GM23338 (cell line): Measurements from ENCODE around the gene IGF2. TPM values are rescaled to one million over a fixed set of nuclear protein-coding genes. Genes with fewer than 3 reads are reported as not detected.

ENCODE experiments used
- ATAC-seq: fragments of 200-7000 bp; cut with Tn5 transposase; 3 replicates; pipeline ENCODE4 v1.9.1; 2020
- DNase-seq: peaks from one replicate; pipeline ENCODE4 v3.0.0-alpha.2; 2015; ENCODE audit warnings: low spot score
- H2AFZ ChIP-seq: fragments of 200-600 bp; sonication (generic); 2 replicates; pipeline ENCODE4 v1.8.0; 2016; ENCODE audit warnings: antibody characterized with exemption, mild to moderate bottlenecking, moderate library complexity
- H3F3A ChIP-seq: fragments of 200-600 bp; sonication (generic); replicated peaks from 2 replicates; pipeline ENCODE4 v1.8.0; 2017; ENCODE audit warnings: antibody characterized with exemption, mixed run types, low read depth
- H3K27ac ChIP-seq: fragments of 200-600 bp; sonication (generic); 2 replicates; pipeline ENCODE4 v1.6.1; 2016; ENCODE audit warnings: low read depth
- H3K27me3 ChIP-seq: fragments of 200-600 bp; sonication (generic); 2 replicates; pipeline ENCODE4 v1.8.0; 2016; ENCODE audit warnings: mild to moderate bottlenecking, mixed run types, moderate library complexity; ENCODE audit not compliant: insufficient read depth
- H3K36me3 ChIP-seq: fragments of 200-600 bp; sonication (generic); 2 replicates; pipeline ENCODE4 v1.8.0; 2016; ENCODE audit warnings: mild to moderate bottlenecking; ENCODE audit not compliant: insufficient read depth
- H3K4me1 ChIP-seq: fragments of 200-600 bp; sonication (generic); 2 replicates; pipeline ENCODE4 v1.8.0; 2016; ENCODE audit warnings: mild to moderate bottlenecking, moderate library complexity; ENCODE audit not compliant: insufficient read depth
- H3K4me2 ChIP-seq: fragments of 200-600 bp; sonication (generic); 2 replicates; pipeline ENCODE4 v1.7.1; 2017; ENCODE audit warnings: mixed run types
- H3K4me3 ChIP-seq: fragments of 200-600 bp; sonication (generic); 2 replicates; pipeline ENCODE4 v1.6.1; 2016; ENCODE audit warnings: mixed run types
- H3K79me2 ChIP-seq: fragments of 200-600 bp; sonication (generic); replicated peaks from 2 replicates; pipeline ENCODE4 v1.8.0; 2017; ENCODE audit warnings: mild to moderate bottlenecking; ENCODE audit not compliant: insufficient read depth
- H3K9me2 ChIP-seq: fragments of 200-600 bp; sonication (generic); 2 replicates; pipeline ENCODE4 v1.8.0; 2017; ENCODE audit not compliant: insufficient read depth
- H4K20me1 ChIP-seq: fragments of 200-600 bp; sonication (generic); replicated peaks from 2 replicates; pipeline ENCODE4 v1.8.0; 2017; ENCODE audit warnings: mild to moderate bottlenecking; ENCODE audit not compliant: insufficient read depth
- H3K27ac Mint-ChIP-seq: 2 replicates; pipeline ENCODE4 v1.8.0; 2020; ENCODE audit warnings: inconsistent platforms, mild to moderate bottlenecking, moderate library complexity, mixed read lengths
- H3K27me3 Mint-ChIP-seq: 3 replicates; pipeline ENCODE4 v1.8.0; 2022; ENCODE audit warnings: low read depth, mild to moderate bottlenecking, moderate library complexity, mixed read lengths, inconsistent platforms; ENCODE audit not compliant: insufficient read depth, poor library complexity
- H3K36me3 Mint-ChIP-seq: 3 replicates; pipeline ENCODE4 v1.8.0; 2021; ENCODE audit warnings: low read depth, mild to moderate bottlenecking, inconsistent platforms, moderate library complexity, mixed read lengths
- H3K4me1 Mint-ChIP-seq: 3 replicates; pipeline ENCODE4 v1.8.0; 2020; ENCODE audit warnings: mild to moderate bottlenecking, inconsistent platforms, mixed read lengths
- H3K4me3 Mint-ChIP-seq: 3 replicates; pipeline ENCODE4 v1.8.0; 2021; ENCODE audit warnings: moderate library complexity, mild to moderate bottlenecking, inconsistent platforms, mixed read lengths
- H3K9me3 Mint-ChIP-seq: 3 replicates; pipeline ENCODE4 v1.8.0; 2020; ENCODE audit warnings: moderate library complexity, mild to moderate bottlenecking, inconsistent platforms, mixed read lengths
- CREB1 ChIP-seq: fragments of 250-450 bp; sonication (Bioruptor Pico); IDR thresholded peaks from 2 replicates; pipeline ENCODE4 v1.5.0; 2020; ENCODE audit warnings: low read depth, mild to moderate bottlenecking, moderate library complexity
- JUNB ChIP-seq: IDR thresholded peaks from one replicate; pipeline ENCODE4 v1.6.1; 2016; ENCODE audit warnings: antibody characterized with exemption; ENCODE audit not compliant: unreplicated experiment
- POLR2AphosphoS5 ChIP-seq: IDR thresholded peaks from 2 replicates; pipeline ENCODE4 v1.6.1; 2016; ENCODE audit warnings: antibody characterized with exemption, low read depth
- STAT1 ChIP-seq: IDR thresholded peaks from one replicate; pipeline ENCODE4 v1.6.1; 2016; ENCODE audit warnings: antibody characterized with exemption; ENCODE audit not compliant: unreplicated experiment
- ZNF114 ChIP-seq: fragments of 250-450 bp; sonication (Bioruptor Pico); IDR thresholded peaks from 2 replicates; pipeline ENCODE4 v1.5.0; 2020; ENCODE audit warnings: mild to moderate bottlenecking, moderate library complexity
- polyA plus RNA-seq: library from polyadenylated mRNA; unstranded; fragments of >200 nt; fragmentation: Nextera tagmentation; extraction: Ambion mirVana; gene quantifications from 2 replicates; pipeline ENCODE4 v1.2.1, GENCODE V29; 2016
- total RNA-seq: library from RNA; depleted of rRNA; stranded (reverse); fragments of >200 nt; shearing (Covaris generic); gene quantifications from 2 replicates; pipeline ENCODE4 v1.2.3, GENCODE V29; 2014
- TF ChIP-seq, protein P1 (sequence below): IDR thresholded peaks from 2 replicates; pipeline ENCODE4 v1.6.1; 2016; ENCODE audit warnings: antibody characterized with exemption
- TF ChIP-seq, protein P2 (sequence below): fragments of 250-450 bp; sonication (Bioruptor Pico); IDR thresholded peaks from 2 replicates; pipeline ENCODE4 v1.5.0; 2020; ENCODE audit warnings: mild to moderate bottlenecking, moderate library complexity
- TF ChIP-seq, protein P3 (sequence below): IDR thresholded peaks from one replicate; pipeline ENCODE4 v1.6.1; 2018; ENCODE audit warnings: antibody characterized with exemption; ENCODE audit not compliant: unreplicated experiment

The IGF2 gene
- total and polyA plus RNA-seq, 2 experiments from 2014 or later = 1.4 to 4.0 TPM

DNA sequence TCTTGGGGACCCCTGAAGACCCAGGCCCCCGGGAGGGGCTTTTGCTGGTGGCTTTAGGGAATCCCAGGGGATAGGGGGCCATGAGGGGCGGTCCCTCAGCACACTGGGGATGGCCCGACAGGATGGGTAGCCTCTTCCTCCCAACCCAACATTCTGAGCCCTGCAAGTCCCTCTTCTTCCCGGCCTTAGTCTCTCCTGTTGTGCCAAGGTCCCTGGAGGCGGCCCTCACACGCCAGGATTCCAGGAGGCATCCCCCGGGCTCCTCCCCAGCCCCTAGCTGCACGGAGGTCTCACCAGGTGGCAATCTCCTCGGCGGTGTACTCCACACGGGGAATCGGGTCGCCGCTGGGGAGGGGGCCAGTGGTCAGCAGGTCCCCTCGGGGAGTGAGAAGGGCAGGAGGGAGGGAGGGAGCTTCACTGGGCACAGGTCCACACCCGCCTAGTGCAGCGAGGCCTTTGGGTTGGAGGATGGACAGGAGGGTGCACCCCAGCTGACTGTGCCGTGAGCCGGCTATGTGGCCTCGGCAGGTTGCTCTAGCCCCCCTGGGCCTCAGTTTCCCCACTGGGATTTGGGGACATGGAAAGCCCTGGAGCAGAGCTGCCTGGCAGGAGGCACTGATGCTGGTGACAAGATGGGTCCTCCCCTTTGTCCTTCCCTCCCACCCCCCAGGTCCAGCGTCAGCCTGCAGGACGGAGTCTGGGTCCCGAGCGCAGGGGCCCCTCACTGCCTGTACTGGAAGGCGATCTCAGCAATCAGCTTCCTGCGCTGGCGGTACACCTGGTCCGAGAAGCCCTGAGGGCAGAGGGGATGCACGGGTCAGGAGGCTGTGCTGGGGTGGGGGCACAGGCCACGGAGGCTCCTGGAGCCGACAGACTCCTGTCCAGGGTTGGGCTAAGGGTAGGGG, 28.2 kb upstream of the IGF2 start:
- DNase-seq (no peak), ATAC-seq (no peak)
- H3K4me1 Mint-ChIP-seq = no peaks in the 10 kb centered on the region
- TF ChIP-seq STAT1 (no peak), ZNF114 (CRISPR knock-in tag) (no peak), CREB1 (no peak), JUNB (no peak), POLR2AphosphoS5 (no peak)
- TF ChIP-seq, protein P1, sequence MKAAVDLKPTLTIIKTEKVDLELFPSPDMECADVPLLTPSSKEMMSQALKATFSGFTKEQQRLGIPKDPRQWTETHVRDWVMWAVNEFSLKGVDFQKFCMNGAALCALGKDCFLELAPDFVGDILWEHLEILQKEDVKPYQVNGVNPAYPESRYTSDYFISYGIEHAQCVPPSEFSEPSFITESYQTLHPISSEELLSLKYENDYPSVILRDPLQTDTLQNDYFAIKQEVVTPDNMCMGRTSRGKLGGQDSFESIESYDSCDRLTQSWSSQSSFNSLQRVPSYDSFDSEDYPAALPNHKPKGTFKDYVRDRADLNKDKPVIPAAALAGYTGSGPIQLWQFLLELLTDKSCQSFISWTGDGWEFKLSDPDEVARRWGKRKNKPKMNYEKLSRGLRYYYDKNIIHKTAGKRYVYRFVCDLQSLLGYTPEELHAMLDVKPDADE = no peak
- TF ChIP-seq, protein P2, sequence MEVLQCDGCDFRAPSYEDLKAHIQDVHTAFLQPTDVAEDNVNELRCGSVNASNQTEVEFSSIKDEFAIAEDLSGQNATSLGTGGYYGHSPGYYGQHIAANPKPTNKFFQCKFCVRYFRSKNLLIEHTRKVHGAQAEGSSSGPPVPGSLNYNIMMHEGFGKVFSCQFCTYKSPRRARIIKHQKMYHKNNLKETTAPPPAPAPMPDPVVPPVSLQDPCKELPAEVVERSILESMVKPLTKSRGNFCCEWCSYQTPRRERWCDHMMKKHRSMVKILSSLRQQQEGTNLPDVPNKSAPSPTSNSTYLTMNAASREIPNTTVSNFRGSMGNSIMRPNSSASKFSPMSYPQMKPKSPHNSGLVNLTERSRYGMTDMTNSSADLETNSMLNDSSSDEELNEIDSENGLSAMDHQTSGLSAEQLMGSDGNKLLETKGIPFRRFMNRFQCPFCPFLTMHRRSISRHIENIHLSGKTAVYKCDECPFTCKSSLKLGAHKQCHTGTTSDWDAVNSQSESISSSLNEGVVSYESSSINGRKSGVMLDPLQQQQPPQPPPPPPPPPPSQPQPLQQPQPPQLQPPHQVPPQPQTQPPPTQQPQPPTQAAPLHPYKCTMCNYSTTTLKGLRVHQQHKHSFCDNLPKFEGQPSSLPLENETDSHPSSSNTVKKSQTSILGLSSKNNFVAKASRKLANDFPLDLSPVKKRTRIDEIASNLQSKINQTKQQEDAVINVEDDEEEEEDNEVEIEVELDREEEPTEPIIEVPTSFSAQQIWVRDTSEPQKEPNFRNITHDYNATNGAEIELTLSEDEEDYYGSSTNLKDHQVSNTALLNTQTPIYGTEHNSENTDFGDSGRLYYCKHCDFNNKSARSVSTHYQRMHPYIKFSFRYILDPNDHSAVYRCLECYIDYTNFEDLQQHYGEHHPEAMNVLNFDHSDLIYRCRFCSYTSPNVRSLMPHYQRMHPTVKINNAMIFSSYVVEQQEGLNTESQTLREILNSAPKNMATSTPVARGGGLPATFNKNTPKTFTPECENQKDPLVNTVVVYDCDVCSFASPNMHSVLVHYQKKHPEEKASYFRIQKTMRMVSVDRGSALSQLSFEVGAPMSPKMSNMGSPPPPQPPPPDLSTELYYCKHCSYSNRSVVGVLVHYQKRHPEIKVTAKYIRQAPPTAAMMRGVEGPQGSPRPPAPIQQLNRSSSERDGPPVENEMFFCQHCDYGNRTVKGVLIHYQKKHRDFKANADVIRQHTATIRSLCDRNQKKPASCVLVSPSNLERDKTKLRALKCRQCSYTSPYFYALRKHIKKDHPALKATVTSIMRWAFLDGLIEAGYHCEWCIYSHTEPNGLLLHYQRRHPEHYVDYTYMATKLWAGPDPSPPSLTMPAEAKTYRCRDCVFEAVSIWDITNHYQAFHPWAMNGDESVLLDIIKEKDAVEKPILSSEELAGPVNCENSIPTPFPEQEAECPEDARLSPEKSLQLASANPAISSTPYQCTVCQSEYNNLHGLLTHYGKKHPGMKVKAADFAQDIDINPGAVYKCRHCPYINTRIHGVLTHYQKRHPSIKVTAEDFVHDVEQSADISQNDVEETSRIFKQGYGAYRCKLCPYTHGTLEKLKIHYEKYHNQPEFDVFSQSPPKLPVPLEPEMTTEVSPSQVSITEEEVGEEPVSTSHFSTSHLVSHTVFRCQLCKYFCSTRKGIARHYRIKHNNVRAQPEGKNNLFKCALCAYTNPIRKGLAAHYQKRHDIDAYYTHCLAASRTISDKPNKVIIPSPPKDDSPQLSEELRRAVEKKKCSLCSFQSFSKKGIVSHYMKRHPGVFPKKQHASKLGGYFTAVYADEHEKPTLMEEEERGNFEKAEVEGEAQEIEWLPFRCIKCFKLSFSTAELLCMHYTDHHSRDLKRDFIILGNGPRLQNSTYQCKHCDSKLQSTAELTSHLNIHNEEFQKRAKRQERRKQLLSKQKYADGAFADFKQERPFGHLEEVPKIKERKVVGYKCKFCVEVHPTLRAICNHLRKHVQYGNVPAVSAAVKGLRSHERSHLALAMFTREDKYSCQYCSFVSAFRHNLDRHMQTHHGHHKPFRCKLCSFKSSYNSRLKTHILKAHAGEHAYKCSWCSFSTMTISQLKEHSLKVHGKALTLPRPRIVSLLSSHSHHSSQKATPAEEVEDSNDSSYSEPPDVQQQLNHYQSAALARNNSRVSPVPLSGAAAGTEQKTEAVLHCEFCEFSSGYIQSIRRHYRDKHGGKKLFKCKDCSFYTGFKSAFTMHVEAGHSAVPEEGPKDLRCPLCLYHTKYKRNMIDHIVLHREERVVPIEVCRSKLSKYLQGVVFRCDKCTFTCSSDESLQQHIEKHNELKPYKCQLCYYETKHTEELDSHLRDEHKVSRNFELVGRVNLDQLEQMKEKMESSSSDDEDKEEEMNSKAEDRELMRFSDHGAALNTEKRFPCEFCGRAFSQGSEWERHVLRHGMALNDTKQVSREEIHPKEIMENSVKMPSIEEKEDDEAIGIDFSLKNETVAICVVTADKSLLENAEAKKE (CRISPR knock-in tag) = no peak
- TF ChIP-seq, protein P3, sequence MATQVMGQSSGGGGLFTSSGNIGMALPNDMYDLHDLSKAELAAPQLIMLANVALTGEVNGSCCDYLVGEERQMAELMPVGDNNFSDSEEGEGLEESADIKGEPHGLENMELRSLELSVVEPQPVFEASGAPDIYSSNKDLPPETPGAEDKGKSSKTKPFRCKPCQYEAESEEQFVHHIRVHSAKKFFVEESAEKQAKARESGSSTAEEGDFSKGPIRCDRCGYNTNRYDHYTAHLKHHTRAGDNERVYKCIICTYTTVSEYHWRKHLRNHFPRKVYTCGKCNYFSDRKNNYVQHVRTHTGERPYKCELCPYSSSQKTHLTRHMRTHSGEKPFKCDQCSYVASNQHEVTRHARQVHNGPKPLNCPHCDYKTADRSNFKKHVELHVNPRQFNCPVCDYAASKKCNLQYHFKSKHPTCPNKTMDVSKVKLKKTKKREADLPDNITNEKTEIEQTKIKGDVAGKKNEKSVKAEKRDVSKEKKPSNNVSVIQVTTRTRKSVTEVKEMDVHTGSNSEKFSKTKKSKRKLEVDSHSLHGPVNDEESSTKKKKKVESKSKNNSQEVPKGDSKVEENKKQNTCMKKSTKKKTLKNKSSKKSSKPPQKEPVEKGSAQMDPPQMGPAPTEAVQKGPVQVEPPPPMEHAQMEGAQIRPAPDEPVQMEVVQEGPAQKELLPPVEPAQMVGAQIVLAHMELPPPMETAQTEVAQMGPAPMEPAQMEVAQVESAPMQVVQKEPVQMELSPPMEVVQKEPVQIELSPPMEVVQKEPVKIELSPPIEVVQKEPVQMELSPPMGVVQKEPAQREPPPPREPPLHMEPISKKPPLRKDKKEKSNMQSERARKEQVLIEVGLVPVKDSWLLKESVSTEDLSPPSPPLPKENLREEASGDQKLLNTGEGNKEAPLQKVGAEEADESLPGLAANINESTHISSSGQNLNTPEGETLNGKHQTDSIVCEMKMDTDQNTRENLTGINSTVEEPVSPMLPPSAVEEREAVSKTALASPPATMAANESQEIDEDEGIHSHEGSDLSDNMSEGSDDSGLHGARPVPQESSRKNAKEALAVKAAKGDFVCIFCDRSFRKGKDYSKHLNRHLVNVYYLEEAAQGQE = no peak
- H3K27ac Mint-ChIP-seq = no peak overlapping the region
- H3K9me3 Mint-ChIP-seq = no peaks in the 10 kb centered on the region
- no peaks in the 10 kb centered on the region for H4K20me1 ChIP-seq
- H3K27me3 ChIP-seq = no peaks in the 10 kb centered on the region
- no peak overlapping the region for H3K4me2 ChIP-seq
- no peak overlapping the region for H3K4me3 Mint-ChIP-seq
- no peaks in the 10 kb centered on the region for H3K36me3 Mint-ChIP-seq
- no peaks in the 10 kb centered on the region for H3K36me3 ChIP-seq
- H3K79me2 ChIP-seq = no peaks in the 10 kb centered on the region
- peak overlapping the region; percentile 85; the same call in 1 of the 2 replicates for H2AFZ ChIP-seq
- H3K9me2 ChIP-seq = no peaks in the 10 kb centered on the region
- H3K27me3 Mint-ChIP-seq = peaks cover 8% of the 10 kb centered on the region
- no peak overlapping the region for H3K27ac ChIP-seq
- H3K4me1 ChIP-seq = no peaks in the 10 kb centered on the region
- H3K4me3 ChIP-seq = no peak overlapping the region
- no peaks in the 10 kb centered on the region for H3F3A ChIP-seq
